ENCODE data around the gene STARD3NL.
A peak's percentile ranks its signal among the peaks of the same experiment; 100 is the strongest.
"Not testable (repeated sequence)": the region's sequence is repeated elsewhere in the genome, so short reads cannot be mapped to it uniquely, and the experiment has no call there.

STARD3NL gene

GRCh38 chr7:38178004-38178694 lies at the start of gene STARD3NL:
TSS of gene STARD3NL (plus strand) at chr7:38178245. CDS start at chr7:38207505, 29,260 bp downstream.
- peak; percentile 72 to 80 for DNase-seq (ENCODE audit: low read depth in 2 of 2)

- DNase-seq (ENCODE audit: low read depth in 2 of 2), result no peak
Observed at GRCh38 chr7:38129162-38129561, 48.9 kb upstream of the STARD3NL start.

GRCh38 chr7:38129579-38129978 lies 48.5 kb upstream of the STARD3NL start:
- DNase-seq (ENCODE audit: low read depth in 2 of 2), result no peak

- no peak for DNase-seq (ENCODE audit: low read depth in 2 of 2)
Observed at GRCh38 chr7:38138171-38138570, 39.9 kb upstream of the STARD3NL start.

GRCh38 chr7:38141187-38141586 lies 36.9 kb upstream of the STARD3NL start:
- no peak for DNase-seq (ENCODE audit: low read depth in 2 of 2)

GRCh38 chr7:38142736-38143135 lies 35.3 kb upstream of the STARD3NL start:
- no peak for DNase-seq (ENCODE audit: low read depth in 2 of 2)

- no peak for DNase-seq (ENCODE audit: low read depth in 2 of 2)
Observed at GRCh38 chr7:38147005-38147404, 31.0 kb upstream of the STARD3NL start.

- no peak for DNase-seq (ENCODE audit: low read depth in 2 of 2)
Observed at GRCh38 chr7:38151556-38151955, 26.5 kb upstream of the STARD3NL start.

- DNase-seq (ENCODE audit: low read depth in 2 of 2), result no peak
Observed at GRCh38 chr7:38153515-38153914, 24.5 kb upstream of the STARD3NL start.

GRCh38 chr7:38154278-38154677 lies 23.8 kb upstream of the STARD3NL start:
- no peak for DNase-seq (ENCODE audit: low read depth in 2 of 2)

GRCh38 chr7:38160003-38160571 lies 18.0 kb upstream of the STARD3NL start:
- no peak for DNase-seq (ENCODE audit: low read depth in 2 of 2)

- no peak for DNase-seq (ENCODE audit: low read depth in 2 of 2)
Observed at GRCh38 chr7:38162036-38162435, 16.0 kb upstream of the STARD3NL start.

GRCh38 chr7:38163671-38164070 lies 14.4 kb upstream of the STARD3NL start:
- DNase-seq (ENCODE audit: low read depth in 2 of 2), result no peak

GRCh38 chr7:38168890-38169570 lies 9.0 kb upstream of the STARD3NL start:
- no peak for DNase-seq (ENCODE audit: low read depth in 2 of 2)

- no peak for DNase-seq (ENCODE audit: low read depth in 2 of 2)
Observed at GRCh38 chr7:38169847-38170246, 8.2 kb upstream of the STARD3NL start.

GRCh38 chr7:38171623-38172391 lies 6.2 kb upstream of the STARD3NL start:
- no peak for DNase-seq (ENCODE audit: low read depth in 2 of 2)

GRCh38 chr7:38175547-38175946 lies 2.5 kb upstream of the STARD3NL start:
- not testable (repeated sequence) for DNase-seq (ENCODE audit: low read depth in 2 of 2)

- no peak for DNase-seq (ENCODE audit: low read depth in 2 of 2)
Observed at GRCh38 chr7:38177621-38178003, 433 bp upstream of the STARD3NL start.

- no peak for DNase-seq (ENCODE audit: low read depth in 2 of 2)
Observed at GRCh38 chr7:38178695-38179344, 775 bp downstream of the STARD3NL start.

- DNase-seq (ENCODE audit: low read depth in 2 of 2), result no peak
Observed at GRCh38 chr7:38179776-38180226, 1.8 kb downstream of the STARD3NL start.

- DNase-seq (ENCODE audit: low read depth in 2 of 2), result no peak
Observed at GRCh38 chr7:38181111-38181510, 3.1 kb downstream of the STARD3NL start.

GRCh38 chr7:38182450-38182849 lies 4.4 kb downstream of the STARD3NL start:
- no peak for DNase-seq (ENCODE audit: low read depth in 2 of 2)
